H1 (cell line): Measurements from ENCODE around the gene GPR39. TPM values are rescaled to one million over a fixed set of nuclear protein-coding genes. Genes with fewer than 3 reads are reported as not detected.

Experiments
- CTCF ChIA-PET: fragments of 300-600 bp; sonication (Branson Sonifier 250); formaldehyde crosslinking; loops from one replicate; lab custom pipeline; 2021; ENCODE audit not compliant: partially characterized antibody; lab: Charles Lee
- POLR2A ChIA-PET: fragments of 300-600 bp; sonication (Branson Sonifier 250); formaldehyde crosslinking; loops from one replicate; lab custom pipeline; 2021; ENCODE audit warnings: inconsistent platforms; ENCODE audit not compliant: partially characterized antibody; lab: Charles Lee
- DNase-seq, 2 experiments: peaks; one replicate each; pipeline versions ENCODE4 v3.0.0 to v3.0.0-alpha.2; 2010 to 2022; ENCODE audit warnings: low spot score in 2 of 2, low read depth in 1 of 2, mixed read lengths in 1 of 2
- FAIRE-seq: peaks from 2 replicates; lab custom pipeline; 2011; peaks lifted over from hg19 to GRCh38; lab: Jason Lieb, UNC
- H2AFZ ChIP-seq: 2 replicates; pipeline ENCODE4 v1.8.1; 2012; ENCODE audit warnings: low read length, inconsistent platforms
- H2AK5ac ChIP-seq: 2 replicates; pipeline ENCODE4 v1.6.1; 2013; ENCODE audit warnings: low read depth, low read length
- H2BK120ac ChIP-seq: replicated peaks from 2 replicates; pipeline ENCODE3; 2013; ENCODE audit warnings: low read depth, low read length, inconsistent platforms
- H2BK12ac ChIP-seq: 2 replicates; pipeline ENCODE4 v1.6.1; 2013; ENCODE audit warnings: low read depth, low read length
- H2BK15ac ChIP-seq: 2 replicates; pipeline ENCODE4 v1.6.1; 2013; ENCODE audit warnings: low read length
- H2BK20ac ChIP-seq: 2 replicates; pipeline ENCODE4 v1.6.1; 2013; ENCODE audit warnings: low read length
- H2BK5ac ChIP-seq: 2 replicates; pipeline ENCODE4 v1.6.1; 2013; ENCODE audit warnings: low read depth, low read length
- H3K14ac ChIP-seq: 2 replicates; pipeline ENCODE4 v1.6.1; 2013; ENCODE audit warnings: inconsistent platforms; ENCODE audit not compliant: insufficient read length
- H3K18ac ChIP-seq: 2 replicates; pipeline ENCODE4 v1.6.1; 2013; ENCODE audit warnings: low read length; ENCODE audit errors: extremely low read depth
- H3K23ac ChIP-seq: 2 replicates; pipeline ENCODE4 v1.6.1; 2013; ENCODE audit warnings: inconsistent platforms; ENCODE audit not compliant: insufficient read length
- H3K23me2 ChIP-seq: 2 replicates; pipeline ENCODE4 v1.6.1; 2013; ENCODE audit warnings: low read depth, low read length
- H3K27ac ChIP-seq: 2 replicates; pipeline ENCODE4 v1.6.1; 2011; ENCODE audit warnings: low read depth, low read length, inconsistent platforms
- H3K27me3 ChIP-seq, 4 experiments: replicated peaks in 1 of 4; 1 replicate in 1 of 4; 2 replicates in 3 of 4; pipeline versions ENCODE4 v1.6.1 to v1.8.1; 2011 to 2013; ENCODE audit warnings: low read length in 3 of 4, mild to moderate bottlenecking in 3 of 4, inconsistent platforms in 2 of 4, mixed read lengths in 2 of 4, moderate library complexity in 1 of 4; ENCODE audit not compliant: control insufficient read depth in 3 of 4, insufficient read depth in 3 of 4; ENCODE audit errors: extremely low read depth in 1 of 4
- H3K36me3 ChIP-seq, 4 experiments: 2 replicates each; pipeline versions ENCODE4 v1.6.1 to v1.8.1; 2011 to 2013; ENCODE audit warnings: mild to moderate bottlenecking in 4 of 4, low read length in 3 of 4, moderate library complexity in 2 of 4, control low read depth in 1 of 4, inconsistent platforms in 1 of 4; ENCODE audit not compliant: insufficient read depth in 4 of 4, control insufficient read depth in 2 of 4
- H3K4ac ChIP-seq: replicated peaks from 2 replicates; pipeline ENCODE3; 2013; ENCODE audit warnings: low read length, low read depth, mixed read lengths, inconsistent platforms; ENCODE audit not compliant: insufficient read length
- H3K4me1 ChIP-seq, 4 experiments: replicated peaks in 1 of 4; 1 replicate in 1 of 4; 2 replicates in 3 of 4; pipeline versions ENCODE4 v1.6.1 to v1.8.1; 2011 to 2013; ENCODE audit warnings: low read length in 3 of 4, inconsistent platforms in 2 of 4, mixed read lengths in 1 of 4; ENCODE audit not compliant: insufficient read depth in 4 of 4, control insufficient read depth in 3 of 4
- H3K4me2 ChIP-seq, 2 experiments: 2 replicates each; pipeline versions ENCODE4 v1.6.1 to v1.8.1; 2011 to 2013; ENCODE audit warnings: low read depth in 2 of 2, low read length in 2 of 2, control low read depth in 1 of 2, inconsistent platforms in 1 of 2, mild to moderate bottlenecking in 1 of 2; ENCODE audit not compliant: insufficient read depth in 1 of 2
- H3K4me3 ChIP-seq, 4 experiments: fragments of 200-600, 300-600 bp in 1 of 4; sonication (generic), shearing (Covaris generic), sonication (Bioruptor Twin) in 1 of 4; 2 replicates each; pipeline versions ENCODE4 v1.5.1 to v1.8.1; 2011 to 2016; ENCODE audit warnings: low read length in 4 of 4, low read depth in 3 of 4, control low read depth in 2 of 4, inconsistent platforms in 2 of 4, mild to moderate bottlenecking in 2 of 4, mixed read lengths in 1 of 4, moderate library complexity in 1 of 4; ENCODE audit not compliant: insufficient read depth in 2 of 4; ENCODE audit errors: extremely low read depth in 1 of 4
- H3K56ac ChIP-seq: replicated peaks from 2 replicates; pipeline ENCODE3; 2013; ENCODE audit warnings: low read depth, mild to moderate bottlenecking, mixed read lengths, low read length, inconsistent platforms; ENCODE audit not compliant: insufficient read length
- H3K79me1 ChIP-seq: 2 replicates; pipeline ENCODE4 v1.6.1; 2013; ENCODE audit warnings: low read depth, low read length, control low read depth
- H3K79me2 ChIP-seq, 2 experiments: 2 replicates each; pipeline versions ENCODE4 v1.6.1 to v1.8.1; 2012 to 2013; ENCODE audit warnings: low read length in 2 of 2, mild to moderate bottlenecking in 2 of 2, inconsistent platforms in 1 of 2; ENCODE audit not compliant: insufficient read depth in 2 of 2, control insufficient read depth in 1 of 2
- H3K9ac ChIP-seq, 4 experiments: replicated peaks in 1 of 4; 1 replicate in 1 of 4; 2 replicates in 3 of 4; pipeline versions ENCODE4 v1.6.1 to v1.8.1; 2011 to 2013; ENCODE audit warnings: low read depth in 3 of 4, low read length in 3 of 4, control low read depth in 2 of 4, mild to moderate bottlenecking in 2 of 4, moderate library complexity in 2 of 4, inconsistent platforms in 1 of 4; ENCODE audit errors: extremely low read depth in 1 of 4
- H3K9me3 ChIP-seq, 2 experiments: 2 replicates each; pipeline versions ENCODE4 v1.6.1 to v1.8.1; 2012 to 2013; ENCODE audit warnings: mild to moderate bottlenecking in 2 of 2, moderate library complexity in 2 of 2, control low read depth in 1 of 2, inconsistent platforms in 1 of 2, low read depth in 1 of 2, low read length in 1 of 2, mixed read lengths in 1 of 2; ENCODE audit not compliant: insufficient read depth in 2 of 2
- H4K20me1 ChIP-seq, 2 experiments: replicated peaks in 1 of 2; 2 replicates each; pipeline versions ENCODE3 to v1.8.1; 2011 to 2013; ENCODE audit warnings: inconsistent platforms in 2 of 2, low read length in 2 of 2, mild to moderate bottlenecking in 1 of 2; ENCODE audit not compliant: insufficient read depth in 2 of 2, control insufficient read depth in 1 of 2
- H4K5ac ChIP-seq: 2 replicates; pipeline ENCODE4 v1.6.1; 2013; ENCODE audit warnings: low read length, low read depth, mixed read lengths, inconsistent platforms; ENCODE audit not compliant: insufficient read length
- H4K8ac ChIP-seq: 2 replicates; pipeline ENCODE4 v1.8.0; 2013; ENCODE audit warnings: mild to moderate bottlenecking, moderate library complexity, low read length, inconsistent platforms; ENCODE audit not compliant: insufficient read depth; ENCODE audit errors: extremely low read depth
- H4K91ac ChIP-seq: replicated peaks from 2 replicates; pipeline ENCODE3; 2013; ENCODE audit warnings: low read length, mixed read lengths, inconsistent platforms; ENCODE audit not compliant: insufficient read length
- CTBP2 ChIP-seq: IDR thresholded peaks from 2 replicates; pipeline ENCODE4 v1.7.0; 2011; ENCODE audit warnings: borderline replicate concordance, mild to moderate bottlenecking, moderate library complexity, mixed read lengths, low read length; ENCODE audit not compliant: insufficient read depth, insufficient read length
- E2F6 ChIP-seq: IDR thresholded peaks from 2 replicates; pipeline ENCODE4 v1.6.1; 2012; ENCODE audit warnings: inconsistent platforms
- HDAC2 ChIP-seq, 2 experiments: fragments of 300-600 bp in 1 of 2; sonication (generic) in 1 of 2; IDR thresholded peaks; 2 replicates each; pipeline ENCODE4 v1.6.1; 2011 to 2012; ENCODE audit warnings: low read depth in 2 of 2, low read length in 2 of 2, mild to moderate bottlenecking in 2 of 2, moderate library complexity in 2 of 2, borderline replicate concordance in 1 of 2, inconsistent platforms in 1 of 2
- HDAC6 ChIP-seq: IDR thresholded peaks from one replicate; pipeline ENCODE4 v1.7.1; 2012; ENCODE audit warnings: low read depth, mild to moderate bottlenecking, inconsistent platforms, low read length, moderate library complexity
- JUN ChIP-seq: IDR thresholded peaks from 2 replicates; pipeline ENCODE4 v1.6.1; 2011; ENCODE audit warnings: low read depth, mild to moderate bottlenecking, improper control_type of control experiment, low read length
- POLR2AphosphoS5 ChIP-seq: IDR thresholded peaks from 2 replicates; pipeline ENCODE4 v1.6.1; 2011; ENCODE audit warnings: low read depth, low read length
- RBBP5 ChIP-seq: IDR thresholded peaks from 2 replicates; pipeline ENCODE4 v1.7.1; 2012; ENCODE audit warnings: low read depth, mild to moderate bottlenecking, inconsistent platforms, low read length, moderate library complexity, borderline replicate concordance
- SIN3A ChIP-seq, 2 experiments: IDR thresholded peaks in 1 of 2; conservative IDR thresholded peaks in 1 of 2; 2 replicates each; pipeline ENCODE4 v1.6.1; 2011 to 2012; ENCODE audit warnings: low read length in 2 of 2, improper control_type of control experiment in 1 of 2, low read depth in 1 of 2, mild to moderate bottlenecking in 1 of 2
- SP1 ChIP-seq: IDR thresholded peaks from 2 replicates; pipeline ENCODE4 v1.6.1; 2011; ENCODE audit warnings: low read depth, low read length
- SP2 ChIP-seq: IDR thresholded peaks from 2 replicates; pipeline ENCODE4 v1.6.1; 2012; ENCODE audit warnings: mild to moderate bottlenecking, low read length, inconsistent platforms
- USF2 ChIP-seq: IDR thresholded peaks from 2 replicates; pipeline ENCODE4 v1.6.1; 2011; ENCODE audit warnings: low read length, improper control_type of control experiment
- WGBS, 2 experiments: shearing (Covaris generic) in 1 of 2; methylation state at CpG; one replicate each; pipeline versions ENCODE4 v1.1.6 to v1.1.7; 2013 to 2015; ENCODE audit warnings: low lambda C conversion rate in 2 of 2, mixed read lengths in 2 of 2, inconsistent platforms in 1 of 2, low coverage in 1 of 2, missing lambda C conversion rate in 1 of 2; ENCODE audit not compliant: insufficient replicate concordance in 2 of 2, insufficient coverage in 1 of 2, insufficient read length in 1 of 2; ENCODE audit errors: extremely low coverage in 1 of 2, missing lambda C conversion rate in 1 of 2; 5-methylcytosine and 5-hydroxymethylcytosine counted together
- polyA plus RNA-seq, 7 experiments: library from polyadenylated mRNA; depleted of rRNA in 3 of 7; stranded (reverse) in 5 of 7; unstranded in 2 of 7; fragments of >200 nt in 5 of 7; fragments of 200-250 nt in 2 of 7; gene quantifications; 1 replicate in 5 of 7; 2 replicates in 1 of 7; 4 replicates in 1 of 7; pipeline versions ENCODE4 v1.2.1 to v1.2.3, GENCODE V29; 2011 to 2013; ENCODE audit warnings: missing spikeins in 2 of 7, mixed read lengths in 2 of 7
- total RNA-seq: library from RNA; stranded (reverse); fragmentation: NEBNext Ultra II Directional; extraction: Animal tissue kit (Norgen Biotek cat#: 25700); gene quantifications from 2 replicates; pipeline ENCODE4 v1.2.1, GENCODE V29; 2021

GPR39 gene
- total and polyA plus RNA-seq, 2 of the 8 experiments (the other 6 are each of a cell fraction or from before 2014, with no cell fraction given), result 0.63 to 2.7 TPM

- H3K36me3 ChIP-seq, result no peaks in the 10 kb centered on the region
- H3K4me1 ChIP-seq, result peaks cover 0 to 3% (median under 1%) of the 10 kb centered on the region in 4 experiments; a peak in 2 of 7 replicates
- no peak overlapping the region for H3K4ac ChIP-seq
- DNase-seq, result no peak
- H2BK20ac ChIP-seq, result no peak overlapping the region
- H4K91ac ChIP-seq, result no peak overlapping the region
- H4K8ac ChIP-seq, result no peak overlapping the region
- no peak overlapping the region for H3K23ac ChIP-seq
- no peaks in the 10 kb centered on the region for H3K9me3 ChIP-seq
- H3K4me2 ChIP-seq, result no peak overlapping the region
- no peak overlapping the region for H3K18ac ChIP-seq
- H4K20me1 ChIP-seq, result no peaks in the 10 kb centered on the region
- peaks cover 0 to 1% (median 0%) of the 10 kb centered on the region in 4 experiments; a peak in 1 of 7 replicates for H3K27me3 ChIP-seq
- no peaks in the 10 kb centered on the region for H3K79me1 ChIP-seq
- 91% methylated on average over 2 of the region's 2 CpGs; no CpG with 5 or more reads in 1 of the 2 experiments for WGBS, 2 experiments
- FAIRE-seq, result no peak
- H3K9ac ChIP-seq, result no peak overlapping the region
- ChIA-PET POLR2A (no interaction called here), CTCF (interaction anchor here (0.8 to 1.2 kb wide), 3 partner anchors 12 to 273 kb away, joined by 3 to 7 read pairs (median 3); no protein-coding TSS in a partner anchor)
- H3K27ac ChIP-seq, result no peak overlapping the region
- H2AK5ac ChIP-seq, result no peak overlapping the region
- H3K14ac ChIP-seq, result no peak overlapping the region
- no peak overlapping the region for H2BK120ac ChIP-seq
- no peak overlapping the region for H3K56ac ChIP-seq
- no peaks in the 10 kb centered on the region for H3K23me2 ChIP-seq
- H4K5ac ChIP-seq, result no peak overlapping the region
- H3K4me3 ChIP-seq, result no peak overlapping the region
- H2BK5ac ChIP-seq, result no peak overlapping the region
- H3K79me2 ChIP-seq, result no peaks in the 10 kb centered on the region
- no peak overlapping the region for H2AFZ ChIP-seq
- no peak overlapping the region for H2BK15ac ChIP-seq
- no peak overlapping the region for H2BK12ac ChIP-seq
- TF ChIP-seq HDAC2 (IDR thresholded peaks at IDR 0.05; ENCODE audit: borderline replicate concordance in 1 of 2, low read depth in 2 of 2, low read length in 2 of 2) (no peak), USF2 (no peak), POLR2AphosphoS5 (no peak), CTBP2 (no peak), SP2 (no peak), SP1 (no peak), E2F6 (no peak), SIN3A (conservative IDR thresholded peaks at IDR 0.05 in 1 of 2, IDR thresholded peaks at IDR 0.05 in 1 of 2; ENCODE audit: low read depth in 1 of 2, low read length in 2 of 2) (no peak), JUN (no peak), HDAC6 (no peak), RBBP5 (no peak)
Measured at GRCh38 chr2:132559921-132560320, 143.3 kb downstream of the GPR39 start.
